GM21447 (cell line): ENCODE data around the gene YIF1B.
"Not testable (repeated sequence)": the region's sequence is repeated elsewhere in the genome, so short reads cannot be mapped to it uniquely, and the experiment has no call there.

Experiments
- ATAC-seq: cut with Tn5 transposase; IDR thresholded peaks from one replicate; pipeline ENCODE4 v1.9.1; 2021; ENCODE audit not compliant: unreplicated experiment

Gene YIF1B, protein sequence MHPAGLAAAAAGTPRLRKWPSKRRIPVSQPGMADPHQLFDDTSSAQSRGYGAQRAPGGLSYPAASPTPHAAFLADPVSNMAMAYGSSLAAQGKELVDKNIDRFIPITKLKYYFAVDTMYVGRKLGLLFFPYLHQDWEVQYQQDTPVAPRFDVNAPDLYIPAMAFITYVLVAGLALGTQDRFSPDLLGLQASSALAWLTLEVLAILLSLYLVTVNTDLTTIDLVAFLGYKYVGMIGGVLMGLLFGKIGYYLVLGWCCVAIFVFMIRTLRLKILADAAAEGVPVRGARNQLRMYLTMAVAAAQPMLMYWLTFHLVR

DNA sequence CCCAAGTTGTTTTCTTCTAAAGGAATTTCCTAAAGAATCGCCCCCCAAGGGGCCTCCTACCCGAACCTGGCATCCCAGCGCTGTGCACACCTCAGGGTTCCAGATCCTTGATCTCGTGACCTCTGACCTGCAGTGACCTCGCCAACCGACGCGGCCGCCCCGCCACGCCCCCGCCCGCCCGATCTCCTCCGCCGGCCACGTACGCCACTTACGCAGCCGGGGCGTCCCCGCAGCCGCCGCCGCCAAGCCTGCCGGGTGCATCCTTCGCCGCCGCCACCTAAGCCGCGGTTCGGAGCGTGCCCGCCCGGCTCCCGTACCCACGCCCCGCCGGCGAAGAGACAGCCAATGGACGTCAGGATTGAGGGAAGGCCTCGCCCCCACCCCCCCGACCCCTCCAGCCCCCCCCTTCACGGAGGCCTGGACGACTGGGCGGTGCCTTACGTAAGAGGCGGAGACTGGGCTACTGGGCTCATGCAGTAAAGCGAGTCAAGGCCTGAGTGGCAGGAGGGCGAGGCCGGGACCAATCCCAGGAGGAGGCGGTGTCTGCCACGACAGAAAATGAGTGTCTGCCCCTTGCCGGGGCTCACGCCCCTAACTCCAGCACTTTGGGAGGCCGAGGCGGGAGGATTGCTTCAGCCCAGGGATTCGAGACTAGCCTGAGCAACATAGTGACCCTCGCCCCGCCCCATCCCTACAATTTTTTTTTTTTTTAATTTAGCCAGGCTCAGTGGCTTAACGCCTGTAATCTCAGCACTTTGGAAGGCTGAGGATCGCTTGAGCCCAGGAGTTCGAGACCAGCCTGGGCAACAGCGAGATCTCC is at the start of gene YIF1B:
Gene YIF1B (minus strand): TSS at position 291 of the 820 bp plus-strand sequence. CDS start 30 bp downstream, at position 261.
- ATAC-seq = peak; percentile 84

DNA sequence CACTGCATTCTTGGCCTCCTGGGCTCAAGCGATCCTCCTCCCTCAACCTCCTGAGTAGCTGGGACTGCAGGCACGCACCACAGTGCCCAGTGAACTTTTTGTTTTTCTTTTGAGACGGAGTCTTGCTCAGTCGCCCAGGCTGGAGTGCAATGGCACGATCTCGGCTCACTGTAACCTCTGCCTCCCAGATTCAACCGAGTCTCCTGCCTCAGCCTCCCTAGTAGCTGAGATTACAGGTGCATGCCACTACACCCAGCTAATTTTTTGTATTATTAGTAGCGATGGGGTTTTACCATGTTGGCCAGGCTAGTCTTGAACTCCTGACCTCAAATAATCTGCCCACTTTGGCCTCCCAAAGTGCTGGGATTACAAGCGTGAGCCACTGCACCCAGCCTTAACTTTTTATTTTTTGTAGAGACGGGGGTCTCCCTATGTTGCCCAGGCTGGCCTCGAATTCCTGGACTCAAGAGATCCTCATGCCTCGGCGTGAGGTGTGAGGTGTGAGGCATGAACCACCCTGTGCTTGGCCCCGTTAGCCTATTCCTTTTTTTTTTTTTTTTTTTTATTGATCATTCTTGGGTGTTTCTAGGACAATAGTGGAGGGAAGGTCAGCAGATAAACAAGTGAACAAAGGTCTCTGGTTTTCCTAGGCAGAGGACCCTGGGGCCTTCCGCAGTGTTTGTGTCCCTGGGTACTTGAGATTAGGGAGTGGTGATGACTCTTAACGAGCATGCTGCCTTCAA is 47.4 kb upstream of the YIF1B start:
- ATAC-seq = not testable (repeated sequence)

DNA sequence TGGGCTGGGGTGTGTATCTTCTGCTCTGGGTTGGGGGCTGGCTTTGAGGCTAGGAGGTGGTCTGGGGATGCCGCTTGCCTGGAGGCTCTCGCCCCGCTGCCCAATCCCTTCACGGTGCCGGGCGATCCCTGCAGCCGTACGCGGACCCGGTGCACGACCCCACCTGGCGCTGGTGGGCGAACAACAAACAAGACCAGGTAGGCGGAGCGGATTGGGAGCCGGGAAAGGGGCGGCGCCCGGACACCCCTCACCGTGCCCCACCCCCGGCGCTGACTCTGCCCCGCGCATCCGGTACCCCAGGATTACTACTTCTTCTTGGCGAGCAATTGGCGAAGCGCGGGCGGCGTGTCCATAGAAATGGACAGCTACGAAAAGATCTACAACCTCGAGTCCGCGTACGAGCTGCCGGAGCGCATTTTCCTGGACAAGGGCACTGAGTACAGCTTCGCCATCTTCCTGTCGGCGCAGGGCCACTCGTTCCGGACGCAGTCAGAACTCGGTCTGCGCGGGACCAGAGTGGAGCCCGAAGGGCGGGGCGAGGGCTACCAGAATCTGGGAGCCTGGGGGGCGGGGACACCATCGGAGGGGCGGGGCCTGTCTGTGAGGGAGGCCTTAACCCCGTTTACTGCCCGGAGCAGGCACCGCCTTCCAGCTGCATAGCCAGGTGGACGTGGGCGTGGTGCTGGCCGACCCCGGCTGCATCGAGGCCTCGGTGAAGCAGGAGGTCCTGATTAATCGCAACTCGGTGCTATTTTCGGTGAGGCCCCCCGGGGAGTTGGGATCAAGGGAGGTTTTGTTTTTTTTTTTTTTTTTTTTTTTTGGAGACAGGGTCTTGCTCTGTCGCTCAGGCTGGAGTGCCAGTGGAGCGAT is 46.6 kb upstream of the YIF1B start:
- peak; percentile 46 for ATAC-seq

DNA sequence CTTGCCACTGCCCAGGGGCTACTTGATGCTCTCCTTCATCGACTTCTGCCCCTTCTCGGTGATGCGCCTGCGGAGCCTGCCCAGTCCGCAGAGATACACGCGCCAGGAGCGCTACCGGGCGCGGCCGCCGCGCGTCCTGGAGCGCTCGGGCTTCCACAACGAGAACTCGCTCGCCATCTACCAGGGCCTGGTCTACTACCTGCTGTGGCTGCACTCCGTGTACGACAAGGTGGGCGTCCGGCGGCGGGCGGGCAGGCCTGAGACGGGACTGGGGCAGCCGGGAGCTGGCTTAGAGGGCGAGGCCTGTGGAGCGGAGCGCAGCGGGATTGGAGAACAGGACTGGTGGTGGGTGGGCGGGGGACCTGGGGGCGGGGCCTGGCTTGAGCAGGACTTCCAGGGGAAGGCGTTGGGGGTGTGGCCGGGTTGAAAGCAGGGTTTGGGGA is 45.9 kb upstream of the YIF1B start:
- ATAC-seq = peak; percentile 55

DNA sequence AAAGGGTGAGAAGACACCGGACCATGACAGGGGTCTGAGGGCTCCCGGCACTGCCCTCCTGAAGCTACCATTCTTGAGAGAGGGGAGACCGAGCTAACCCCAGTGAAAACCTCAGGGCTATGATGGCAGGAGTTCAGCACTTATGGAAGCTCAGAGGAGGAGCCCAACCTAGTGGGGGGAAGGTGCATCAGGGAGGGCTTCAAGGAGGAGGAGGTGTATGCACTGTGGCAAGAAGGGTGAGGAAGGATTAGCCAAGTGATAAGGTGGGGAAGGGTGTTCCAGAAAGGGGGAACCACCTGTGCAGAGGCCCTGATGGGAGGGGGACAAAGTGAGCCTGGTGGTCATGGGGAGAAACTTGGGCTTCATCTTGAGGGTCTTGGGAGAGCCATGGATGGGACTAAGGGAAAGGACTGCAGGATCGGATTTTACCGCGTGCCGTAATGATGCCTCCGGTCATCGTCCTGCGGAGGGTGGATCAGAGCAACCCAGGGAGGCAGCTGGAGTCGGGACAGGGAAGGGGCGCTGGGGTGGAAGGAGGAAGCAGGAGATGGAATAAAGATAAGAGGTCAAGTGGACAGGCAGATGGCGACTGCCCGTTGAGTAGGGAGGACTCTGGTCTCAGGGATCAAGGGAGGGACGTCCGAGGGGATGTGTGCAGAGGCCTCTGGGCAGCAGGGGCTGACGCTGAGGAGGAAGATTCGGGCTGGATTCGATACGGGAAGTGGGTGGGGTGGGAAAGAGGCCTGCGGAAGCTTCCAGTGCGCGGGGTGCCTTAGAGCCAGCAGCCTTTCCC is 45.3 kb upstream of the YIF1B start:
- no peak for ATAC-seq

DNA sequence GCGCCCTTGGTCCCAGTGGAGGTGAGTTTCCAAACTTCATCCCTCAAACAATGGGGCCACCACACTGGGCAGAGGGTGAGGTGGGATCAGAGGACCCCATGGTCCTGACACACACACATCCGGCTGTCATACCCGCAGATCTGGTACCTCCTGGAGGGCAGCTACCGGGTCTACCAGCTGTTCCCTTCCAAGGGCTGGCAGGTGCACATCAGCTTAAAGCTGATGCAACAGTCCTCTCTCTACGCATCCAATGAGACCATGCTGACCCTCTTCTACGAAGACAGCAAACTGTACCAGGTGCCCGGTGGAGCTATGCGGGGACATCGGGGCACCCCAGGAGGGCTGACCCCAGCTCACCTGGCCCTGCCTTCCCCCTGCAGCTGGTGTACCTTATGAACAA is 44.6 kb upstream of the YIF1B start:
- no peak for ATAC-seq

DNA sequence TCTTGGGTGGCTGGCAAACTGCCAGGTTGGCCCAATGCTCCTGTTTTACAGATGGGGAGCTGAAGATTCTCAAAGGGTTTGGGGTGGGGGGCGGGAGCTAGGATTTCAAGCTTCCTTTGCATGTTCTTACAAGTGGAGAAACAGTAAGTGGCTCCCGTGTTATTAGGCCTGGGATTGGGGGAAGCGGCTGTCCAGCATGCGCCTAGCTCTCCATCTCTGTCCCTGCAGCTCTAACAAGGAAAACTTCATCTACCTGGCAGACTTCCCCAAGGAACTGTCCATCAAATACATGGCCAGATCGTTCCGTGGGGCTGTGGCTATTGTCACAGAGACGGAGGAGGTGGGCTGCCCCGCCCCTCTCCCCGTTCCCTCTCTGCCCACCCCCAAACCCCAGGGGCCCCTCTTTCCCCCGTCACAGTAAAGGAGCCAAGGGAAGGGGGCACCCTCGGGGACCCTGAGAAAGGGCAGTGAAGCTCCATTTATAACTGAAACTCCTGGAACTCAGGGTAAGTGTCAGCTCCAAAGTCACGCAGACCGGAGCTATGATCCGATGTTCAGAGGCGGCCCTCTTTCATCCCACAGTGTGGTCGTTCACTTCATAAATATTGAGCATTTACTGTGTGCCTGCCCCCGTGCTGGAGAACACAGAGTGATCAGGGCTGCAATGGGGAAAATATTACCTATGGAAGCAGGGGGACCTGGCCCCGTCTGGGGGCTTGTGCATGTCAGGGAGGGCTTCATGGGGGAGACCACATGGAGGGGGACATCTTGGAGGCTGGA is 43.7 kb upstream of the YIF1B start:
- ATAC-seq = no peak

DNA sequence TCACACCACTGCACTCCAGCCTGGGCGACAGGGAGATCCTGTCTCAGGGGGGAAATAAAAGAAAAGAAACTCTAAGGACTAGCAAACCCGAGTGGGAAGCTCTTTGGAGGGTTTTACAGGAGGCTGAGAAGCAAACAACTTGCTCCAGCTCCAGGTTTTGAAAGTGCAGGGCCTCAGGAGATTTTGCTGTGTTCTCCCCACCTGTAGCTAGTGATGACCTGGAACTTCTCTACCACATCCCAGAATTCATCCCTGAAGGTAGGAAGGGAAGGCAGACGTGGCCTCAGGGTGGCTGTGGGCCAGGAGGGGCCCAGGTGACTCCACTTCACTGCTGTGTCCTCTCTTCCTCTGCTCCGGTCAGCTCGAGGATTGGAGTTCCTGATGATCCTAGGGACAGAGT is 42.3 kb upstream of the YIF1B start:
- ATAC-seq = no peak

DNA sequence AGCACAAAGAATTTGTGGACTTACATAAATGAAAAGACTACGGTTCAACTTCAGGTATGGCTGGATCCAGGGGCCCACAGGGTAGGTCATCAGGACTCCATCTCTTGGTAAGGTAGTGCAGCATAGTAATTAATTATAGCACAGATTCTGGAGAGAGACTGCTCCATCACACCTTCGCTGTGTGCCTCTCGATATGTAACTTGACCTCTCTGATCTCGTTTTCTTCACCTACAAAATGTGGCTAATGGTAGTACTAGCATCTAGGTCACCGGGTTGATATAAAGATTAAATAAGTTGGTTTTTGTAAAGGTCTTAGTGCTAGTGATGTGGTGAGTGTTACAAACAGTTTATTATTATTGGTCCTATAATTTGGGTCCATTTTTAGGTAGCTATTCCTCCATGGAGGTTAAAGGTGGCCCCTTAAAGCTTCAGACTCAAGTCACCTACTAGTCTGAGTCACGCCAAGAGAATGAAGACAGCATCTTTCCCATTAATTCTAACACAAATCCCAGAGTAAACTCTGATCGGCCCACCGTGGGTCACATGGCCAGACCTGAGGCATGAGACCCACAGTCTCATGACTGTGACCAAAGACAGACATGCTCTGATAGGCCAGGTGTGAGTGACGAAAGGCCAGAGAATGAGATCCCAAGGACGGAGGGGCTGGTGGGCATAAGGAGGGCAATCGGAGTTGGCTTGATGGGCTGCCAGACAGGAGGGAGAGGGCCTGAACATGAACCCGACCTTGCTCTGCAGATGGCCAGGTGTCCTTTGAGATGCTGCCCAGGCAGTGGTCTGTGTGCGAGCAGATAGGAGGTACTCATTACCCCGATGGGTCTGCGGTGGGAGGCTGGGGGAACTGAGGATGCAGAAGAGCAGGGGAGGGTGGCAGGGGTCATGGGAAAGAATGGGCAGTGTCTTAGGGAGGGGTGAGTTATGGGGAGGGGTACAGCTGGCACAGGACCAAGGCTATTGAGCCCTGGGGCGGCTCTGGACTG is 40.3 kb upstream of the YIF1B start:
- no peak for ATAC-seq

DNA sequence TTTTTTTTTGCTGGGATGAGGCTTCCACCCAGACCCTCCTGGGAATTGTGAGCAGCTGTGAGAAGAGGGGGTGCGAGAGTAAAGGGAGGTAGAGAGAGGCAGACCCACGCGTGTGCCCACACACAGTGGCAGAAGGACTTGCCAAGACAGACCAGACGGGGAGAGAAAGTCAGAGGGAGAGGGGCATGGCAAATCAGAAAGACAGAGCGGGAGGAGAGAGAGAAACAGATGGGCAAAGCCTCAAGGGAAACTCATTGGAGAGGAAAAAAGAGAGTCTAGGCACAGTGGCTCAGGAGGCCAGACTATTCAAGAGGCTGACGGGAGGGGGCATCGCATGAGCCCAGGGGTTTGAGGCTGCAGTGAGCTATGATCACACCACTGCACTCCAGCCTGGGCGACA is 36.9 kb upstream of the YIF1B start:
- ATAC-seq = no peak

DNA sequence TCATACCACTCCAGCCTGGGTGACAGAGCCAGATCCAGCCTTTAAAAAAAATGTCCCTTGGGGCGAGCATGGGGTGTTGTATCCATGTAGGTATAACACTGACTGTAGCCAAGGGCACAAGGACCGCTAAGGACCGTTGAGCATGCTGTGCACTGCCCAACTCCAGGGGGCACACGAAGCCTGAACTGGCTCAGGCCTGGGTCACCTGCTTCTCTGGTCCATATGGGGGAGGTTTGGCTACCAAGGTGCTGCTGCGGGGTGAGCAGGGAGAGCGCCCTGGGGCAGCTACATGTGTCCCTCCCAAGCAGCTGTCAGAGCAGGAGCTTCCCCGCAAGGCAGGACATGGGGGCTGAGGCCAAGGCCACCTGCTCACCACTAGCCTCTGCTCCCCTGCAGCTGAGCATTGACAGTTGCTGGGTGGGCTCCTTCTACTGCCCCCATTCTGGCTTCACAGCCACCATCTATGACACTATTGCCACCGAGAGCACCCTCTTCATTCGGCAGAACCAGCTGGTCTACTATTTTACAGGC is 36.2 kb upstream of the YIF1B start:
- no peak for ATAC-seq

DNA sequence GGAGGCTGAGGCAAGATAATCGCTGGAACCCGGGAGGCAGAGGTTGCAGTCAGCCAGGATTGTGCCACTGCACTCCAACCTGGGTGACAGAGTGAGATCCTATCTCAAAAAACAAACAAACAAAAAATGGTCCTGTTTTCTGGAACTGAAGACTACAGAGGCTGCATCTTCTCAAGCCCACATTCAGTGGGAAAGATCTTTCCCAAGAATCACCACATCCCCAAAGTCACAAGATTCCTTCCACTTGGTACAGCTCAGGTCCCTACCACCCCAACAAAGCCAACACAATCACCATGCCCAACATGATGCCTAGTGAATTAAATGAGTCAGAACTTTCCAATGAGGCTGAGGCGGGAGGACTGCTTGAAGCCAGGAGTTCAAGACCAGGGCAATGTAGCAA is 35.1 kb upstream of the YIF1B start:
- ATAC-seq = no peak

DNA sequence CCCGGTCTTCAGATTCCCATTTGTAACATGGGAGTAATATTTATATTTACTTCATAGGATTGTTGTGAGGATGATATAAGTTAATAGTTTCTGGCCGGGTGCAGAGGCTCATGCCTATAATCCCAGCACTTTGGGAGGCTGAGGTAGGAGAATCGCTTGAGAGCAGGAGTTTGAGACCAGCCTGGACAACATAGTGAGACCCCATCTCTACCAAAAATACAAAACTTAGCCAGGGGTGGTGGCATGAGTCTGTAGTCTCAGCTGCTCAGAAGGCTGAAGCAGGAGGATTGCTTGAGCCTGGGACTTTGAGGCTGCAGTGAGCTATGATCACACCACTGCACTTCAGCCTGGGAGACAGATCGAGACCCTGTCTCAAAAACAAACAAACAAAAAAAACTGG is 31.1 kb upstream of the YIF1B start:
- no peak for ATAC-seq

DNA sequence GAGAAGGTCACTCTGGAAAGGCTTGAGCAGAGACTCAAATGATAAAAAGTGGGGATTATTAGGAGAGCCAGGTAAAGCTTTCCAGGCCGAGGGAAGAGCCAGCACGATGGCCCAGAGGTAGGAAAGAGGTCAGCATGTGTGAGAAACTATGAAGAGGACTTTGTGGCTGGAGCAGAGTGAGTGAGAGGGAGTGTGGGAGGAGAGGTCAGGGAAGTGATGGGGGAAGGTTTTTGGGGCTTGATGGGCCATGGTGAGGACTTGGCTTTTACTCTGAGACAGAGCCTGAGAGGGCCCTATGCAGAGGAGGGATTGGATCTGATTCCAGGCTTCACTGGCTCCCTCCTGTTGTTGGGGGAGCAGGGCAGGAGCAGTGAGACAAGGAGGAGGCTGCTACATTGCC is 25.2 kb upstream of the YIF1B start:
- ATAC-seq = no peak

DNA sequence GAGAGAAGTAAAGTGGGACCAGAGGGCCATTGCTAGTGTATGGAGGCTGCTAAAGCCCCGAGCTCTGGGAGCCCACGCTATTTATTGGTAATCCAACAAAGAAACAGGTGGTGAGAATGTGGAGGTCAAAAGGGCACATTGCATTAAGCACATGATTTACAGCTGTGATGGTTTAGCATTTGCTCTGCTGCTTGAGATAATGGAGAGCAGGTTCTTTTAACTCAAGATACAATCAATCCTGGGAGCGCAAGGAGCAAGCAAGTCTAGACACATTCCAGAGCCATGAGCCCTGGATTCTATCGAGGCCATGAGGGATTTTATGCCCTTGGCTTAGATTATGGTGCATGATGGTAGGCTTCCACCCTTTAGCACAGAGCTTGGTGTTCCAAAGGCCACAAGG is 23.3 kb upstream of the YIF1B start:
- ATAC-seq = not testable (repeated sequence)

DNA sequence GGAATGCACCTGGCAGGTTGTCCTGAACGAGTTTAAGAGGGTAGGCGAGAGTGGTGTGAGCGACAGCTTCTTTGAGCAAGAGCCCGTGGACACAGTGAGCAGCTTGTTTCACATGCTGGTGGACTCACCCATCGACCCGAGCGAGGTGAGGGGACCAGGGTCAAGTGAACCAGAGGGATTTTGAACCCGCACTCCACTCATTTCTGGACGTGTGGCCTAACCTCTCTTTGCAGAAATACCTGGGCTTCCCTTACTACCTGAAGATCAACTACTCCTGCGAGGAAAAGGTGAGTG is 21.6 kb upstream of the YIF1B start:
- no peak for ATAC-seq

DNA sequence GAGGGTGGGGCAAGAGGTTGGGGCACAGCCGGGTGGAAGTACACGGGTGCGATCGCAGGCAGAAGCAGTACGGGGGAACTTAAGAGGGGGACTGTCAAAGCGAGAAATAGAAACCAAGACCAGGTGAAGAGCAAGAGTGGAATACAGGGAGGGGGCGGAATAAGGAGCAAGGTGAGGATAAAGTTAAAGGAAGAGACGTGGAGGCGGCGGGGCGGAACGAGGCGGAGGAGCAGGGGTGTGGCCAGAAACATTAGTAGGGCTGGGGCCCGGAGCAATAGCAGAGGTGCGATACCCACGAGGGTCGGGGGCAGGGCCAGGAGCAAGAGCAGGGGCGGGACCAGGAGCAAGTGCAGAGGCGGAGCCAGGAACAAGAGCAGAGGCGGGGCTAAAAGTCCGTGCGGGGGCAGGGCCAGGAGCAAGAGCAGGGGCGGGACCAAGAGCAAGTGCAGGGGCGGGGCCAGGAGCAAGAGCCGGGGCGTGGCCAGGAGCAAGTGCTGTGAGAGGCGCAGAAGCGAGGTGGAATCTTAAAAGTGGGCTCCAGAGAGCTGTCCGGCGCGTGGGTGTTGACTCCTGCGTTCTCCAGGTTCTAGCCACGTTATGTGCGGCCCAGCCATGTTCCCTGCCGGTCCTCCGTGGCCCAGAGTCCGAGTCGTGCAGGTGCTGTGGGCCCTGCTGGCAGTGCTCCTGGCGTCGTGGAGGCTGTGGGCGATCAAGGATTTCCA is 21.1 kb upstream of the YIF1B start:
- ATAC-seq = peak; percentile 48
